Upper lobe of left lung (tissue), 6 donors: ENCODE measurements around the gene SYNPO2. TPM values are rescaled to one million over a fixed set of nuclear protein-coding genes. Genes with fewer than 3 reads are reported as not detected.

Source experiments
- ATAC-seq, 2 donors: fragments of 200-7000 bp; cut with Tn5 transposase; one replicate each; pipeline ENCODE4 v1.9.1; 2022; ENCODE audit warnings: mild to moderate bottlenecking in 2 of 2, moderate library complexity in 2 of 2; ENCODE audit not compliant: low FRiP score in 2 of 2
- DNase-seq, 2 donors: peaks; one replicate each; pipeline ENCODE4 v3.0.0-alpha.2; 2019 to 2020
- H3K27ac ChIP-seq, 4 donors: fragments of 200-600 bp; sonication (generic); one replicate each; pipeline ENCODE4 v1.5.1; 2016 to 2019
- H3K27me3 ChIP-seq, 4 donors: fragments of 200-600 bp; sonication (generic); one replicate each; pipeline ENCODE4 v1.5.1; 2017 to 2019
- H3K36me3 ChIP-seq, 4 donors: fragments of 200-600 bp; sonication (generic); one replicate each; pipeline ENCODE4 v1.5.1; 2016 to 2019
- H3K4me1 ChIP-seq, 4 donors: fragments of 200-600 bp; sonication (generic); one replicate each; pipeline ENCODE4 v1.5.1; 2018 to 2019
- H3K4me3 ChIP-seq, 4 donors: fragments of 200-600 bp; sonication (generic); one replicate each; pipeline ENCODE4 v1.5.1; 2017 to 2019; ENCODE audit warnings: mild to moderate bottlenecking in 2 of 4, moderate library complexity in 1 of 4
- H3K9me3 ChIP-seq, 4 donors: fragments of 200-600 bp; sonication (generic); one replicate each; pipeline ENCODE4 v1.5.1; 2018 to 2019
- CTCF ChIP-seq, 6 experiments: fragments of 450-650 bp in 4 of 6; fragments of 200-600 bp in 2 of 6; sonication (generic) in 2 of 6; IDR thresholded peaks; one replicate each; pipeline ENCODE4 v1.5.1; 2016 to 2019; ENCODE audit warnings: antibody characterized with exemption in 6 of 6
- EP300 ChIP-seq, 4 donors: sonication (generic); formaldehyde crosslinking; IDR thresholded peaks; one replicate each; pipeline ENCODE4 v1.5.1; 2017; ENCODE audit warnings: antibody characterized with exemption in 4 of 4, control low read depth in 2 of 4
- POLR2A ChIP-seq, 4 donors: fragments of 450-650 bp; IDR thresholded peaks; one replicate each; pipeline ENCODE4 v1.5.1; 2016 to 2017; ENCODE audit warnings: antibody characterized with exemption in 4 of 4, mild to moderate bottlenecking in 2 of 4
- POLR2AphosphoS5 ChIP-seq, 2 donors: sonication (generic); formaldehyde crosslinking; IDR thresholded peaks; one replicate each; pipeline ENCODE4 v1.5.1; 2017; ENCODE audit warnings: antibody characterized with exemption in 2 of 2
- WGBS, 2 donors: methylation state at CpG; one replicate each; pipeline ENCODE4 v1.1.5; 2017 to 2018; 5-methylcytosine and 5-hydroxymethylcytosine counted together
- total RNA-seq, 6 donors: library from RNA; depleted of rRNA in 4 of 6; stranded (reverse); fragments of >200 nt in 4 of 6; gene quantifications; one replicate each; pipeline versions ENCODE4 v1.1.0 to v1.2.1, GENCODE V29; 2016 to 2021
- donor health status: DM: no; HTN: no; CAD: no; lungs with moderate emphysema.
- donor health status: DM: no; HTN: yes; CAD: no; lungs with severe emphysema.

Gene SYNPO2
- total RNA-seq, 6 donors from 2014 or later: 7.9 to 56.3 (median 17.0) TPM

DNA sequence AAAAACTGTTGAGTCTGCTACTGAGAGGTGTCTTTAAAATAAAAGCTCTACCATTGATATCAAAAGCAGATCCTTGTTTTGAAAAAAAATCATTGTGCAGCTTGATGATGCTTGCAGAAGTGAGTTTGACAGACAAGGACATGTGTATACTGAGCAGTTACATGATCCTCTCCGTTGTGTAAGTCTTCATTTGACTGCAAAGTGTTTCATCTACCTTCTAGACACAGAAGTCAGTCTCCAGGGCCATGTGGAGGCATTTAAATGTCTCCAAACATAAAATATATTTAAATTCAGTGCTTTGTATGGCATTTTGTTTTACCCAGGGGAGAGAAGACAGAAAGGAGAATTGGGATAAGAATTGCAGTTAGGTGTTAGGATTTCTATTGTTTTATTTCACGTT is 139.2 kb downstream of the SYNPO2 start:
- Histone ChIP-seq H3K4me3 (peak overlapping the region in 1 of 4 donors; percentile 28), H3K9me3 (no peaks in the 10 kb centered on the region), H3K27ac (peak overlapping the region in 1 of 4 donors; percentile 77), H3K36me3 (peaks cover 0 to 15% (median 0%) of the 10 kb centered on the region in 4 donors), H3K27me3 (no peaks in the 10 kb centered on the region), H3K4me1 (peaks cover 13 to 22% (median 18%) of the 10 kb centered on the region in 4 donors)
- WGBS, 2 donors: 60 to 66% methylated on average over 2 of the region's 2 CpGs
- no peak for ATAC-seq
- DNase-seq: no peak
- TF ChIP-seq POLR2A (IDR thresholded peaks at IDR 0.05): no peak
- no peak for TF ChIP-seq EP300 (IDR thresholded peaks at IDR 0.05)
- TF ChIP-seq CTCF (IDR thresholded peaks at IDR 0.05): no peak
- TF ChIP-seq POLR2AphosphoS5 (IDR thresholded peaks at IDR 0.05): no peak

DNA sequence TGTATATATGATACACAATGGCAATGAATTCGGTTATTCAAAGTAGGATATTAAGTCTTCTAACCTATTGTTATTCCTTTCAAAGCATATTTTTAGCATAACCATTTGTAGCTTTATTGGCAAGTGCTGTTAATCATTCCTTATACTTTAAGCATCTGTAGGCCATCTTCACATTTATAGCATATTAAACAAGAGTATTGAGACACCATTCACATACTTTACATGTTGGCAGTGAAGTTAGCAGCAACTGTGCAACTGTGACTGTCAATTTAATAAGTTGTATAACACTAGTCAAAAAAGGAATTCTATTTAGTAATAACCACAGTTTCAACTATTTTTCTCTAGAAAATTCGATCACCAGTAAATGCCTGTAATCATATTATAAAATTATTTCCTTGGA is 139.6 kb downstream of the SYNPO2 start:
- 79 to 94% methylated on average over 2 of the region's 2 CpGs for WGBS, 2 donors
- Histone ChIP-seq H3K27ac (no peak overlapping the region), H3K4me3 (peak overlapping the region in 1 of 4 donors; percentile 28), H3K36me3 (peaks cover 0 to 15% (median 0%) of the 10 kb centered on the region in 4 donors), H3K27me3 (no peaks in the 10 kb centered on the region), H3K9me3 (no peaks in the 10 kb centered on the region), H3K4me1 (peaks cover 13 to 22% (median 18%) of the 10 kb centered on the region in 4 donors)
- ATAC-seq (no peak), DNase-seq (no peak)
- TF ChIP-seq POLR2AphosphoS5 (IDR thresholded peaks at IDR 0.05) (no peak), POLR2A (IDR thresholded peaks at IDR 0.05) (no peak), EP300 (IDR thresholded peaks at IDR 0.05) (no peak), CTCF (IDR thresholded peaks at IDR 0.05) (no peak)

GRCh38 chr4:119029847-119030535 is 141.3 kb downstream of the SYNPO2 start:
- H3K4me3 ChIP-seq: no peak overlapping the region
- ATAC-seq: no peak
- no peak overlapping the region for H3K27ac ChIP-seq

DNA sequence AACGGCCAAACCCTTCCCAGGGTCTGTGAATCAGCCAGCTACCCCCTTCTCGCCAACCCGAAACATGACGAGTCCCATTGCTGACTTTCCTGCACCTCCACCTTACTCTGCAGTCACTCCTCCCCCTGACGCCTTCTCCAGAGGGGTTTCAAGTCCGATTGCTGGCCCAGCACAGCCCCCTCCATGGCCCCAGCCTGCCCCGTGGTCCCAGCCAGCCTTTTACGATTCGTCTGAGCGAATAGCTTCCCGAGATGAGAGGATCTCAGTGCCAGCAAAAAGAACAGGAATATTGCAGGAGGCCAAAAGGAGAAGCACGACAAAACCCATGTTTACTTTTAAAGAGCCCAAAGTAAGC is 141.9 kb downstream of the SYNPO2 start:
- H3K27ac ChIP-seq: no peak overlapping the region

More at GRCh38 chr4:119029847-119030535, 141.3 kb downstream of the SYNPO2 start:
- Histone ChIP-seq H3K4me1 (peaks cover 13 to 22% (median 16%) of the 10 kb centered on the region in 4 donors), H3K27me3 (no peaks in the 10 kb centered on the region), H3K36me3 (peaks cover 0 to 15% (median 0%) of the 10 kb centered on the region in 4 donors), H3K9me3 (no peaks in the 10 kb centered on the region)
- no peak for DNase-seq
- TF ChIP-seq CTCF (IDR thresholded peaks at IDR 0.05) (no peak), POLR2AphosphoS5 (IDR thresholded peaks at IDR 0.05) (no peak), POLR2A (IDR thresholded peaks at IDR 0.05) (no peak), EP300 (IDR thresholded peaks at IDR 0.05) (no peak)
- 91 to 96% methylated on average over 18 of the region's 18 CpGs for WGBS, 2 donors

More for the DNA sequence above, 141.9 kb downstream of the SYNPO2 start:
- ATAC-seq (no peak), DNase-seq (peak in 1 of 2 donors; percentile 57)
- no peak overlapping the region for H3K4me3 ChIP-seq
- peaks cover 0 to 15% (median 0%) of the 10 kb centered on the region in 4 donors for H3K36me3 ChIP-seq
- H3K9me3 ChIP-seq: no peaks in the 10 kb centered on the region
- TF ChIP-seq POLR2AphosphoS5 (IDR thresholded peaks at IDR 0.05) (no peak), CTCF (IDR thresholded peaks at IDR 0.05) (no peak), POLR2A (IDR thresholded peaks at IDR 0.05) (no peak), EP300 (IDR thresholded peaks at IDR 0.05) (no peak)
- no peaks in the 10 kb centered on the region for H3K27me3 ChIP-seq
- 93 to 96% methylated on average over 12 of the region's 12 CpGs for WGBS, 2 donors
- peaks cover 8 to 19% (median 11%) of the 10 kb centered on the region in 4 donors for H3K4me1 ChIP-seq
